ENCODE measurements around the gene ZNF497. TPM values are rescaled to one million over a fixed set of nuclear protein-coding genes. Genes with fewer than 3 reads are reported as not detected.
"Not testable (repeated sequence)": the region's sequence is repeated elsewhere in the genome, so short reads cannot be mapped to it uniquely, and the experiment has no call there.

The ZNF497 gene
- total and polyA plus RNA-seq, 12 donors: 0.20 to 8.1 (median 1.6) TPM

DNA sequence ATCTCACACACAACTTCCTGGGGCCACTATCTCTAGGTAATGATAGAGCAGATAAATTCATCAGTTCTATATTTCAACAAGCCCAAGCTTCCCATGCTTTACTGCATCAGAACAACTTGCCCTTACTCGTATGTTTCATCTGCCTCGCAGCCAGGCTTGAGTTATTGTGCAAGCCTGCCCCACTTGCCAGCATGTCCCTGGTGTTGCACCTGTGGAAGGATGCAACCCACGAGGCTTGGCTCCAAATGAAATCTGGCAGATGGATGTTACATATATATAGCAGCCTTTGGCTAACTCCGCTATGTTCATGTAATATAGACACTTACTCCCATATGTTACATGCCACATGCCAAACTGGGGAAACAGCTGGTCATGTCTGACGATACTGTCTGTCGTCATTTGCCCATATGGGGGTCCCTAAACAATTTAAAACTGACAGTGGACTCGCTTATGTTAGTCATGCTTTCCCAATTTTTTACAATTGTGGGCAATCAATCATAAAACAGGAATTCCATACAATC, 51.1 kb downstream of the ZNF497 start:
- intact Hi-C loops (cut with DNase I): no loop called here
- no peak for TF ChIP-seq POLR2A (IDR thresholded peaks at IDR 0.05)
- TF ChIP-seq, protein P1, sequence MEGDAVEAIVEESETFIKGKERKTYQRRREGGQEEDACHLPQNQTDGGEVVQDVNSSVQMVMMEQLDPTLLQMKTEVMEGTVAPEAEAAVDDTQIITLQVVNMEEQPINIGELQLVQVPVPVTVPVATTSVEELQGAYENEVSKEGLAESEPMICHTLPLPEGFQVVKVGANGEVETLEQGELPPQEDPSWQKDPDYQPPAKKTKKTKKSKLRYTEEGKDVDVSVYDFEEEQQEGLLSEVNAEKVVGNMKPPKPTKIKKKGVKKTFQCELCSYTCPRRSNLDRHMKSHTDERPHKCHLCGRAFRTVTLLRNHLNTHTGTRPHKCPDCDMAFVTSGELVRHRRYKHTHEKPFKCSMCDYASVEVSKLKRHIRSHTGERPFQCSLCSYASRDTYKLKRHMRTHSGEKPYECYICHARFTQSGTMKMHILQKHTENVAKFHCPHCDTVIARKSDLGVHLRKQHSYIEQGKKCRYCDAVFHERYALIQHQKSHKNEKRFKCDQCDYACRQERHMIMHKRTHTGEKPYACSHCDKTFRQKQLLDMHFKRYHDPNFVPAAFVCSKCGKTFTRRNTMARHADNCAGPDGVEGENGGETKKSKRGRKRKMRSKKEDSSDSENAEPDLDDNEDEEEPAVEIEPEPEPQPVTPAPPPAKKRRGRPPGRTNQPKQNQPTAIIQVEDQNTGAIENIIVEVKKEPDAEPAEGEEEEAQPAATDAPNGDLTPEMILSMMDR (IDR thresholded peaks at IDR 0.05): no peak

DNA sequence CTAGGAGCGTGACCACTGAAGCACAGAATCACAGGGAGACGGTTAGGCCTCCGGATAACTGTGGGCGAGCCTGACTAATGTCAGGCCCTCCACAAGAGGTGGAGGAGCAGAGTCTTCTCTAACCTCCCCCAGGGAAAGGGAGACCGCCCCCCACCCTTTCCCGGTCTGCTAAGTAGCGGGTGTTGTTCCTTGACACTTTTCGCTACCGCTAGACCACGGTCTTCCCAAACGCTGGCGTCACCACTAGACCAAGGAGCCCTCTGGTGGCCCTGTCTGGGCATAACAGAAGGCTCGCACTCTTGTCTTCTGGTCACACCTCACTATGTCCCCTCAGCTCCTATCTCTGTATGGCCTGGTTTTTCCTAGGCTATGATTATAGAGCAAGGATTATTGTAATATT, 51.9 kb downstream of the ZNF497 start:
- H3K9me3 ChIP-seq (replicated peaks in 1 of 3); H3K4me3 ChIP-seq; H3K27ac ChIP-seq; intact Hi-C loops (cut with DNase I); H3K27me3 ChIP-seq: not testable (repeated sequence)
- Histone ChIP-seq H3K36me3 (replicated peaks in 1 of 2) (peaks cover 0 to 54% of the 10 kb centered on the region in 2 donors), H3K4me1 (replicated peaks in 1 of 2) (peaks cover 3 to 12% of the 10 kb centered on the region in 2 donors)
- DNase-seq: peak in 2 of 7 donors; percentile 41 to 85
- WGBS, 4 donors: 62 to 72% (median 69%) methylated on average over 13 of the region's 13 CpGs
- TF ChIP-seq, protein P1 (IDR thresholded peaks at IDR 0.05): peak in 4 of 6 experiments; percentile 38 to 53 (median 48)

More for the DNA sequence above, 51.1 kb downstream of the ZNF497 start:
- Histone ChIP-seq H3K9me3 (replicated peaks in 1 of 3) (no peaks in the 10 kb centered on the region), H3K4me1 (replicated peaks in 1 of 2) (peaks cover 0 to 5% of the 10 kb centered on the region in 2 donors), H3K27ac (no peak overlapping the region), H3K27me3 (no peaks in the 10 kb centered on the region), H3K36me3 (replicated peaks in 1 of 2) (peaks cover 0 to 52% of the 10 kb centered on the region in 2 donors), H3K4me3 (no peak overlapping the region)
- no peak for DNase-seq
- WGBS, 4 donors: 92 to 95% (median 93%) methylated on average over 7 of the region's 7 CpGs

DNA sequence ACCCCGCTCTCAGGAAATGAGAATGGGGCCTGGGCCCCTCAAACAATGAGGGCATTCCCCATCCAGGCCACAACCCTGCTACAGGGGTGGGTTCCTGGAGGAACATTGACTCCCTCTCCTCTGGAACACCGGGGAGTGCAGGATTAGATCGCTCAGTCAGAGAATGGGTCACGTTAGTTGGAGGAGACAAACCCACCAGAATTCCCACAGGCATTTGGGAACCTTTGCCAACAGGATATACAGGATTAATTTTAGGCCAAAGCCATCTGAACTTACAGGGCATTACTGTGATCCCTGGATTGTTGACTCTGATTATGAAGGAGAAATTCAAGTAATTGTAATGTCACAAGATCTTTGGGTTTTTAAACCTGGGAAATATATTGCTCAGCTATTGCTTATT, 54.8 kb downstream of the ZNF497 start:
- Histone ChIP-seq H3K4me3 (no peak overlapping the region), H3K36me3 (replicated peaks in 1 of 2) (peaks cover 0 to 29% of the 10 kb centered on the region in 2 donors), H3K27ac (no peak overlapping the region), H3K4me1 (replicated peaks in 1 of 2) (peaks cover 4 to 13% of the 10 kb centered on the region in 2 donors), H3K9me3 (replicated peaks in 1 of 3) (no peaks in the 10 kb centered on the region), H3K27me3 (no peaks in the 10 kb centered on the region)
- intact Hi-C loops (cut with DNase I): no loop called here
- DNase-seq: no peak
- 94 to 98% (median 95%) methylated on average over 4 of the region's 4 CpGs for WGBS, 4 donors
- no peak for TF ChIP-seq POLR2A (IDR thresholded peaks at IDR 0.05)
- TF ChIP-seq, protein P1 (IDR thresholded peaks at IDR 0.05): no peak

DNA sequence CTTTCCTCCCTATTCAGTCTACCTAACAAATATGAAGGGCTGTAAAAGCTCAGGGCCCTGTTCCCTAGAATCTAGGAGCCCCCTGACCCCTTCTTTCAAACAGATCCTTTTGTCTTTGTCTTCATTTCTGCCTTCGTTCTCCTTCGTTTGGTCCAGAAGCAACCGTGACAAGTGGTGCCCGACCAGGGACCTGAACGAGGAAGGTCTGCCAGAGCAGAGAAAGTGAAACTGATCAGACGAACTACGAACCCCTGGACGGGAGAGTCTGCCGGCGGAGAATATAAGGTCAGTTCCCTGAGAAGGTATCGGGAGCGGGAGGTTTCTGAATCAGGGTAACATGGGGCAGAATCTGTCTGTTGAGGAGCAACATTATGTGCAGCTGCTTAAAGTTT, 56.6 kb downstream of the ZNF497 start:
- intact Hi-C loops (cut with DNase I): no loop called here

More for the DNA sequence above, 56.6 kb downstream of the ZNF497 start:
- DNase-seq: no peak
- Histone ChIP-seq H3K36me3 (replicated peaks in 1 of 2) (peaks cover 0 to 19% of the 10 kb centered on the region in 2 donors), H3K27ac (peak overlapping the region in 4 of 5 donors; percentile 76 to 98 (median 87)), H3K9me3 (replicated peaks in 1 of 3) (no peaks in the 10 kb centered on the region), H3K4me3 (peak overlapping the region; percentile 26 to 89 (median 80)), H3K27me3 (no peaks in the 10 kb centered on the region), H3K4me1 (replicated peaks in 1 of 2) (peaks cover 4 to 13% of the 10 kb centered on the region in 2 donors)
- TF ChIP-seq POLR2A (IDR thresholded peaks at IDR 0.05): no peak
- TF ChIP-seq, protein P1 (IDR thresholded peaks at IDR 0.05): no peak
- 62 to 69% (median 67%) methylated on average over 12 of the region's 12 CpGs for WGBS, 4 donors

Data from adrenal gland (tissue), 12 donors.